WTC11 (cell line): Measurements from ENCODE around the gene ACYP1. TPM values are rescaled to one million over a fixed set of nuclear protein-coding genes. Genes with fewer than 3 reads are reported as not detected.

ENCODE experiments used
- ATAC-seq: fragments of 200-7000 bp; cut with Tn5 transposase; 2 replicates; pipeline ENCODE4 v1.10.0; 2021; ENCODE audit warnings: mild to moderate bottlenecking, moderate library complexity
- CTCF ChIA-PET: fragments of 300-600 bp; sonication (Branson Sonifier 250); formaldehyde crosslinking; loops from one replicate; lab custom pipeline; 2021; ENCODE audit warnings: antibody characterized with exemption; lab: Charles Lee
- POLR2A ChIA-PET: fragments of 350-600 bp; sonication (Branson Sonifier 250); formaldehyde crosslinking; loops from one replicate; lab custom pipeline; 2021; ENCODE audit warnings: antibody characterized with exemption; lab: Charles Lee
- DNase-seq: peaks from one replicate; pipeline ENCODE4 v3.0.0; 2021; ENCODE audit warnings: low spot score
- H3K27ac Mint-ChIP-seq: 2 replicates; pipeline ENCODE4 v1.8.0; 2021; ENCODE audit warnings: mixed read lengths
- H3K27me3 Mint-ChIP-seq: 2 replicates; pipeline ENCODE4 v1.8.0; 2021; ENCODE audit warnings: low read depth, mild to moderate bottlenecking, moderate library complexity, mixed read lengths
- H3K36me3 Mint-ChIP-seq: 2 replicates; pipeline ENCODE4 v1.8.0; 2021; ENCODE audit warnings: mixed read lengths
- H3K4me1 Mint-ChIP-seq: 2 replicates; pipeline ENCODE4 v1.8.0; 2022; ENCODE audit warnings: mixed read lengths
- H3K4me3 Mint-ChIP-seq: 2 replicates; pipeline ENCODE4 v1.8.0; 2021; ENCODE audit warnings: mild to moderate bottlenecking, moderate library complexity, mixed read lengths
- H3K9me3 Mint-ChIP-seq: 2 replicates; pipeline ENCODE4 v1.8.0; 2021; ENCODE audit warnings: mixed read lengths
- ELF4 ChIP-seq: sonication (generic); formaldehyde crosslinking; IDR thresholded peaks from 2 replicates; pipeline ENCODE4 v1.8.1; 2022; ENCODE audit warnings: low read depth, mild to moderate bottlenecking, moderate library complexity, missing genetic modification reagents
- FOXP1 ChIP-seq: sonication (generic); formaldehyde crosslinking; IDR thresholded peaks from 2 replicates; pipeline ENCODE4 v1.8.0; 2022; ENCODE audit warnings: missing genetic modification reagents, mild to moderate bottlenecking, moderate library complexity, borderline replicate concordance
- GABPB1 ChIP-seq: sonication (generic); formaldehyde crosslinking; IDR thresholded peaks from 2 replicates; pipeline ENCODE4 v1.8.1; 2023; ENCODE audit warnings: mild to moderate bottlenecking, missing genetic modification reagents
- GTF2I ChIP-seq: fragments of 250-450 bp; sonication (Bioruptor Pico); conservative IDR thresholded peaks from 2 replicates; pipeline ENCODE4 v1.4.0; 2021; ENCODE audit warnings: mild to moderate bottlenecking
- IRF1 ChIP-seq: sonication (generic); formaldehyde crosslinking; IDR thresholded peaks from 2 replicates; pipeline ENCODE4 v1.8.0; 2023; ENCODE audit warnings: missing genetic modification reagents
- PRDM15 ChIP-seq: sonication (generic); formaldehyde crosslinking; IDR thresholded peaks from 2 replicates; pipeline ENCODE4 v1.8.0; 2022; ENCODE audit warnings: missing genetic modification reagents
- TEAD1 ChIP-seq: sonication (generic); formaldehyde crosslinking; IDR thresholded peaks from 2 replicates; pipeline ENCODE4 v1.8.0; 2022; ENCODE audit warnings: mild to moderate bottlenecking, missing genetic modification reagents
- TEAD4 ChIP-seq: sonication (generic); formaldehyde crosslinking; IDR thresholded peaks from 2 replicates; pipeline ENCODE4 v1.8.0; 2022; ENCODE audit warnings: mild to moderate bottlenecking, missing genetic modification reagents
- ZNF263 ChIP-seq: sonication (generic); formaldehyde crosslinking; IDR thresholded peaks from 2 replicates; pipeline ENCODE4 v1.8.1; 2022; ENCODE audit warnings: low read depth, mild to moderate bottlenecking, moderate library complexity, missing genetic modification reagents
- ZNF416 ChIP-seq: fragments of 250-450 bp; sonication (Bioruptor Pico); IDR thresholded peaks from 2 replicates; pipeline ENCODE4 v1.9.0; 2021; ENCODE audit warnings: mild to moderate bottlenecking, inconsistent platforms
- ZNF423 ChIP-seq: fragments of 250-450 bp; sonication (Bioruptor Pico); IDR thresholded peaks from 2 replicates; pipeline ENCODE4 v2.1.2; 2022; ENCODE audit warnings: mild to moderate bottlenecking, moderate library complexity
- total RNA-seq: library from RNA; stranded (reverse); gene quantifications from 3 replicates; pipeline ENCODE4 v1.2.3, GENCODE V29; 2021
- TF ChIP-seq, protein P1 (sequence below): sonication (generic); formaldehyde crosslinking; IDR thresholded peaks from 2 replicates; pipeline ENCODE4 v1.8.0; 2023; ENCODE audit warnings: mild to moderate bottlenecking, missing genetic modification reagents
- TF ChIP-seq, protein P2 (sequence below): sonication (generic); formaldehyde crosslinking; IDR thresholded peaks from 2 replicates; pipeline ENCODE4 v1.8.1; 2023; ENCODE audit warnings: mild to moderate bottlenecking, missing genetic modification reagents, borderline replicate concordance
- TF ChIP-seq, protein P3 (sequence below): sonication (generic); formaldehyde crosslinking; IDR thresholded peaks from 2 replicates; pipeline ENCODE4 v1.8.0; 2023; ENCODE audit warnings: missing genetic modification reagents, mild to moderate bottlenecking, borderline replicate concordance
- TF ChIP-seq, protein P4 (sequence below): sonication (generic); formaldehyde crosslinking; IDR thresholded peaks from 2 replicates; pipeline ENCODE4 v1.8.1; 2023; ENCODE audit warnings: mild to moderate bottlenecking, missing genetic modification reagents, moderate library complexity
- TF ChIP-seq, protein P5 (sequence below): sonication (generic); formaldehyde crosslinking; conservative IDR thresholded peaks from 2 replicates; pipeline ENCODE4 v1.8.1; 2022; ENCODE audit warnings: mild to moderate bottlenecking, missing genetic modification reagents

The ACYP1 gene
- total RNA-seq, 1 experiment from 2014 or later, result 26.6 TPM

DNA sequence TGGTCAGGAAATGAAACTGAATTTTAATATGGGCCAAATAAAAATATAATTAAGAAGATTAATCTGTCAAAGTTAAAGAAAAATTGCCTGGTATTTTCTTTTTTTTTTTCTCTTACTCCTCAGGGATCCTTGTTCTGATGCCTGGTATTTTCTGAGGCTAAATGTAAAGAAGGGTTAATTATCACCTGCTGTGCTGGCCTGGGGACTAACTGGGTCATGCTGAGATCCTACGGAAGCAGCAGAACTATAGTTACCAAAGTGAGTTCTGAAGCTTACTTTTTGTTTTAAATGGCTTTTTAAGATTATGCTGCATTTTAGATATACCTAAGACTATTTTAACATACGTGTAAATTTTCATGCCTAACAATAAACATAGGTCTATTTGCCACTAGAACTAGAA is 28.9 kb upstream of the ACYP1 start:
- DNase-seq (no peak), ATAC-seq (peak; percentile 53; the same call in 1 of the 2 replicates)
- CTCF ChIA-PET, result interaction anchor here (0.8 kb wide), 1 partner anchor 29 kb away, joined by 3 read pairs; the partner anchor contains the start of gene ACYP1
- Mint-ChIP-seq H3K27me3 (no peaks in the 10 kb centered on the region), H3K36me3 (peaks cover 44% of the 10 kb centered on the region), H3K27ac (no peak overlapping the region), H3K9me3 (no peaks in the 10 kb centered on the region), H3K4me1 (peaks cover 6% of the 10 kb centered on the region), H3K4me3 (no peak overlapping the region)
- no peak for TF ChIP-seq ELF4 (CRISPR knock-in tag)
- TF ChIP-seq ZNF423, result peak; percentile 85; the same call in 1 of the 2 replicates
- TF ChIP-seq, protein P1, sequence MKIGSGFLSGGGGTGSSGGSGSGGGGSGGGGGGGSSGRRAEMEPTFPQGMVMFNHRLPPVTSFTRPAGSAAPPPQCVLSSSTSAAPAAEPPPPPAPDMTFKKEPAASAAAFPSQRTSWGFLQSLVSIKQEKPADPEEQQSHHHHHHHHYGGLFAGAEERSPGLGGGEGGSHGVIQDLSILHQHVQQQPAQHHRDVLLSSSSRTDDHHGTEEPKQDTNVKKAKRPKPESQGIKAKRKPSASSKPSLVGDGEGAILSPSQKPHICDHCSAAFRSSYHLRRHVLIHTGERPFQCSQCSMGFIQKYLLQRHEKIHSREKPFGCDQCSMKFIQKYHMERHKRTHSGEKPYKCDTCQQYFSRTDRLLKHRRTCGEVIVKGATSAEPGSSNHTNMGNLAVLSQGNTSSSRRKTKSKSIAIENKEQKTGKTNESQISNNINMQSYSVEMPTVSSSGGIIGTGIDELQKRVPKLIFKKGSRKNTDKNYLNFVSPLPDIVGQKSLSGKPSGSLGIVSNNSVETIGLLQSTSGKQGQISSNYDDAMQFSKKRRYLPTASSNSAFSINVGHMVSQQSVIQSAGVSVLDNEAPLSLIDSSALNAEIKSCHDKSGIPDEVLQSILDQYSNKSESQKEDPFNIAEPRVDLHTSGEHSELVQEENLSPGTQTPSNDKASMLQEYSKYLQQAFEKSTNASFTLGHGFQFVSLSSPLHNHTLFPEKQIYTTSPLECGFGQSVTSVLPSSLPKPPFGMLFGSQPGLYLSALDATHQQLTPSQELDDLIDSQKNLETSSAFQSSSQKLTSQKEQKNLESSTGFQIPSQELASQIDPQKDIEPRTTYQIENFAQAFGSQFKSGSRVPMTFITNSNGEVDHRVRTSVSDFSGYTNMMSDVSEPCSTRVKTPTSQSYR (CRISPR knock-in tag), result no peak
- POLR2A ChIA-PET, result no interaction called here

DNA sequence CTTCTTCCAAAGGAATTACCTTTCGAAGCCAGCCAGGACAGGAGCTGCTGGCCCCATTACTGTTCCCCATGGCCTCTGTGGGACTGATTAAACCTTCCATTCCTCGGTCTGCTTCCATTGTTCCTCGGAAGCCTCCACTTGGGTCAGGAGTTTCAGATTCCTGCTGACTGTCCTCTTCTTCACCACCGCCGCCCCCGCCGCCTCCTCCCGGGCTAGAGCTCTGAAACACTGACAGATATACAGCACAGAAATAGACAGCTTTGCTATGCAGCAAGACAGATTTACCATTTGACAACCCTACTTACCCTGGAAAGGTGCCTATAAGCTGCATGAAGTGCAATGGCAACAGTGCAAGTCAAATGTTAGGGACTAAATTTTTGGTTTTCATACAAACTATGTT is 27.4 kb upstream of the ACYP1 start:
- no peak overlapping the region for H3K27ac Mint-ChIP-seq
- no peaks in the 10 kb centered on the region for H3K27me3 Mint-ChIP-seq
- no peak overlapping the region for H3K4me3 Mint-ChIP-seq
- ATAC-seq (no peak), DNase-seq (no peak)
- ChIA-PET CTCF (no interaction called here), POLR2A (no interaction called here)
- H3K9me3 Mint-ChIP-seq, result no peaks in the 10 kb centered on the region
- peaks cover 51% of the 10 kb centered on the region for H3K36me3 Mint-ChIP-seq
- peaks cover 6% of the 10 kb centered on the region for H3K4me1 Mint-ChIP-seq
- TF ChIP-seq, protein P2, sequence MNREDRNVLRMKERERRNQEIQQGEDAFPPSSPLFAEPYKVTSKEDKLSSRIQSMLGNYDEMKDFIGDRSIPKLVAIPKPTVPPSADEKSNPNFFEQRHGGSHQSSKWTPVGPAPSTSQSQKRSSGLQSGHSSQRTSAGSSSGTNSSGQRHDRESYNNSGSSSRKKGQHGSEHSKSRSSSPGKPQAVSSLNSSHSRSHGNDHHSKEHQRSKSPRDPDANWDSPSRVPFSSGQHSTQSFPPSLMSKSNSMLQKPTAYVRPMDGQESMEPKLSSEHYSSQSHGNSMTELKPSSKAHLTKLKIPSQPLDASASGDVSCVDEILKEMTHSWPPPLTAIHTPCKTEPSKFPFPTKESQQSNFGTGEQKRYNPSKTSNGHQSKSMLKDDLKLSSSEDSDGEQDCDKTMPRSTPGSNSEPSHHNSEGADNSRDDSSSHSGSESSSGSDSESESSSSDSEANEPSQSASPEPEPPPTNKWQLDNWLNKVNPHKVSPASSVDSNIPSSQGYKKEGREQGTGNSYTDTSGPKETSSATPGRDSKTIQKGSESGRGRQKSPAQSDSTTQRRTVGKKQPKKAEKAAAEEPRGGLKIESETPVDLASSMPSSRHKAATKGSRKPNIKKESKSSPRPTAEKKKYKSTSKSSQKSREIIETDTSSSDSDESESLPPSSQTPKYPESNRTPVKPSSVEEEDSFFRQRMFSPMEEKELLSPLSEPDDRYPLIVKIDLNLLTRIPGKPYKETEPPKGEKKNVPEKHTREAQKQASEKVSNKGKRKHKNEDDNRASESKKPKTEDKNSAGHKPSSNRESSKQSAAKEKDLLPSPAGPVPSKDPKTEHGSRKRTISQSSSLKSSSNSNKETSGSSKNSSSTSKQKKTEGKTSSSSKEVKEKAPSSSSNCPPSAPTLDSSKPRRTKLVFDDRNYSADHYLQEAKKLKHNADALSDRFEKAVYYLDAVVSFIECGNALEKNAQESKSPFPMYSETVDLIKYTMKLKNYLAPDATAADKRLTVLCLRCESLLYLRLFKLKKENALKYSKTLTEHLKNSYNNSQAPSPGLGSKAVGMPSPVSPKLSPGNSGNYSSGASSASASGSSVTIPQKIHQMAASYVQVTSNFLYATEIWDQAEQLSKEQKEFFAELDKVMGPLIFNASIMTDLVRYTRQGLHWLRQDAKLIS (CRISPR knock-in tag), result no peak
- no peak for TF ChIP-seq GABPB1 (CRISPR knock-in tag)
- no peak for TF ChIP-seq FOXP1
- no peak for TF ChIP-seq IRF1 (CRISPR knock-in tag)
- no peak for TF ChIP-seq TEAD1 (CRISPR knock-in tag)
- TF ChIP-seq, protein P3, sequence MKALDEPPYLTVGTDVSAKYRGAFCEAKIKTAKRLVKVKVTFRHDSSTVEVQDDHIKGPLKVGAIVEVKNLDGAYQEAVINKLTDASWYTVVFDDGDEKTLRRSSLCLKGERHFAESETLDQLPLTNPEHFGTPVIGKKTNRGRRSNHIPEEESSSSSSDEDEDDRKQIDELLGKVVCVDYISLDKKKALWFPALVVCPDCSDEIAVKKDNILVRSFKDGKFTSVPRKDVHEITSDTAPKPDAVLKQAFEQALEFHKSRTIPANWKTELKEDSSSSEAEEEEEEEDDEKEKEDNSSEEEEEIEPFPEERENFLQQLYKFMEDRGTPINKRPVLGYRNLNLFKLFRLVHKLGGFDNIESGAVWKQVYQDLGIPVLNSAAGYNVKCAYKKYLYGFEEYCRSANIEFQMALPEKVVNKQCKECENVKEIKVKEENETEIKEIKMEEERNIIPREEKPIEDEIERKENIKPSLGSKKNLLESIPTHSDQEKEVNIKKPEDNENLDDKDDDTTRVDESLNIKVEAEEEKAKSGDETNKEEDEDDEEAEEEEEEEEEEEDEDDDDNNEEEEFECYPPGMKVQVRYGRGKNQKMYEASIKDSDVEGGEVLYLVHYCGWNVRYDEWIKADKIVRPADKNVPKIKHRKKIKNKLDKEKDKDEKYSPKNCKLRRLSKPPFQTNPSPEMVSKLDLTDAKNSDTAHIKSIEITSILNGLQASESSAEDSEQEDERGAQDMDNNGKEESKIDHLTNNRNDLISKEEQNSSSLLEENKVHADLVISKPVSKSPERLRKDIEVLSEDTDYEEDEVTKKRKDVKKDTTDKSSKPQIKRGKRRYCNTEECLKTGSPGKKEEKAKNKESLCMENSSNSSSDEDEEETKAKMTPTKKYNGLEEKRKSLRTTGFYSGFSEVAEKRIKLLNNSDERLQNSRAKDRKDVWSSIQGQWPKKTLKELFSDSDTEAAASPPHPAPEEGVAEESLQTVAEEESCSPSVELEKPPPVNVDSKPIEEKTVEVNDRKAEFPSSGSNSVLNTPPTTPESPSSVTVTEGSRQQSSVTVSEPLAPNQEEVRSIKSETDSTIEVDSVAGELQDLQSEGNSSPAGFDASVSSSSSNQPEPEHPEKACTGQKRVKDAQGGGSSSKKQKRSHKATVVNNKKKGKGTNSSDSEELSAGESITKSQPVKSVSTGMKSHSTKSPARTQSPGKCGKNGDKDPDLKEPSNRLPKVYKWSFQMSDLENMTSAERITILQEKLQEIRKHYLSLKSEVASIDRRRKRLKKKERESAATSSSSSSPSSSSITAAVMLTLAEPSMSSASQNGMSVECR (CRISPR knock-in tag), result no peak
- TF ChIP-seq ZNF416 (CRISPR knock-in tag), result no peak
- TF ChIP-seq, protein P4, sequence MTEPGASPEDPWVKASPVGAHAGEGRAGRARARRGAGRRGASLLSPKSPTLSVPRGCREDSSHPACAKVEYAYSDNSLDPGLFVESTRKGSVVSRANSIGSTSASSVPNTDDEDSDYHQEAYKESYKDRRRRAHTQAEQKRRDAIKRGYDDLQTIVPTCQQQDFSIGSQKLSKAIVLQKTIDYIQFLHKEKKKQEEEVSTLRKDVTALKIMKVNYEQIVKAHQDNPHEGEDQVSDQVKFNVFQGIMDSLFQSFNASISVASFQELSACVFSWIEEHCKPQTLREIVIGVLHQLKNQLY (CRISPR knock-in tag), result no peak
- no peak for TF ChIP-seq TEAD4
- no peak for TF ChIP-seq ZNF263 (CRISPR knock-in tag)
- no peak for TF ChIP-seq GTF2I (CRISPR knock-in tag)
- TF ChIP-seq, protein P5, sequence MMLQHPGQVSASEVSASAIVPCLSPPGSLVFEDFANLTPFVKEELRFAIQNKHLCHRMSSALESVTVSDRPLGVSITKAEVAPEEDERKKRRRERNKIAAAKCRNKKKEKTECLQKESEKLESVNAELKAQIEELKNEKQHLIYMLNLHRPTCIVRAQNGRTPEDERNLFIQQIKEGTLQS (CRISPR knock-in tag), result no peak
- TF ChIP-seq PRDM15 (CRISPR knock-in tag), result no peak
